Endothelial cell of umbilical vein (primary cell): ENCODE measurements around the gene CC2D2B. TPM values are rescaled to one million over a fixed set of nuclear protein-coding genes. Genes with fewer than 3 reads are reported as not detected.

Experiments
- BruUV-seq: library from RNA; stranded (reverse); fragments of 400-500 nt; replicated peaks from 2 replicates; lab custom pipeline; 2021; lab: Mats Ljungman, UMichigan
- CTCF ChIA-PET: fragments of 300-600, 350-600 bp; sonication (Branson Sonifier 250); formaldehyde crosslinking; loops from one replicate; lab custom pipeline; 2021; ENCODE audit warnings: antibody characterized with exemption, inconsistent platforms; lab: Charles Lee
- POLR2A ChIA-PET: fragments of 300-600, 350-600 bp; sonication (Branson Sonifier 250); formaldehyde crosslinking; loops from one replicate; lab custom pipeline; 2021; ENCODE audit warnings: antibody characterized with exemption, inconsistent platforms; lab: Charles Lee
- DNase-seq: peaks from one replicate; pipeline ENCODE4 v3.0.0-alpha.2; 2011; ENCODE audit warnings: low read depth, low spot score
- FAIRE-seq: peaks from 2 replicates; lab custom pipeline; 2011; peaks lifted over from hg19 to GRCh38; lab: Jason Lieb, UNC
- H2AFZ ChIP-seq: 2 replicates; pipeline ENCODE4 v1.6.0; 2012; ENCODE audit warnings: low read depth, low read length, control low read depth, inconsistent platforms
- H3K27ac ChIP-seq: 2 replicates; pipeline ENCODE4 v1.5.1; 2011; ENCODE audit warnings: low read depth, mild to moderate bottlenecking, control low read depth, low read length, moderate library complexity; ENCODE audit not compliant: insufficient read depth
- H3K27me3 ChIP-seq, 2 experiments: 2 replicates each; pipeline versions ENCODE4 v1.6.0 to v1.6.1; 2011; ENCODE audit warnings: low read length in 2 of 2, mixed read lengths in 1 of 2; ENCODE audit not compliant: control insufficient read depth in 2 of 2, insufficient read depth in 2 of 2
- H3K36me3 ChIP-seq, 2 experiments: 2 replicates in 1 of 2; 3 replicates in 1 of 2; pipeline ENCODE4 v1.5.1; 2011; ENCODE audit warnings: low read length in 2 of 2, mild to moderate bottlenecking in 1 of 2, moderate library complexity in 1 of 2; ENCODE audit not compliant: control insufficient read depth in 2 of 2, insufficient read depth in 2 of 2; ENCODE audit errors: extremely low read depth in 1 of 2
- H3K4me1 ChIP-seq: 3 replicates; pipeline ENCODE4 v1.5.1; 2011; ENCODE audit warnings: mild to moderate bottlenecking, low read length; ENCODE audit not compliant: control insufficient read depth, insufficient read depth; ENCODE audit errors: extremely low read depth
- H3K4me2 ChIP-seq: 2 replicates; pipeline ENCODE4 v1.6.1; 2011; ENCODE audit warnings: low read length, control low read depth, mixed read lengths; ENCODE audit not compliant: insufficient read depth
- H3K4me3 ChIP-seq, 3 experiments: fragments of 200-600 bp in 1 of 3; sonication (generic), shearing (Covaris generic) in 1 of 3; replicated peaks in 1 of 3; 2 replicates each; pipeline ENCODE4 v1.5.1; 2011 to 2016; ENCODE audit warnings: control low read depth in 3 of 3, low read length in 3 of 3, mild to moderate bottlenecking in 2 of 3, inconsistent platforms in 1 of 3, low read depth in 1 of 3, moderate library complexity in 1 of 3; ENCODE audit not compliant: insufficient read depth in 1 of 3
- H3K79me2 ChIP-seq: 2 replicates; pipeline ENCODE4 v1.6.0; 2012; ENCODE audit warnings: low read length, inconsistent platforms; ENCODE audit not compliant: control insufficient read depth, insufficient read depth
- H3K9ac ChIP-seq: replicated peaks from 2 replicates; pipeline ENCODE3; 2011; ENCODE audit warnings: low read length, control low read depth; ENCODE audit not compliant: insufficient read depth; ENCODE audit errors: extremely low read depth
- H3K9me1 ChIP-seq: replicated peaks from 3 replicates; pipeline ENCODE4 v1.6.0; 2011; ENCODE audit warnings: mild to moderate bottlenecking, low read length; ENCODE audit not compliant: control insufficient read depth, insufficient read depth; ENCODE audit errors: extremely low read depth
- H3K9me3 ChIP-seq: replicated peaks from 2 replicates; pipeline ENCODE4 v1.5.1; 2012; ENCODE audit warnings: low read length, inconsistent platforms; ENCODE audit not compliant: control insufficient read depth, insufficient read depth
- H4K20me1 ChIP-seq: replicated peaks from 2 replicates; pipeline ENCODE3; 2011; ENCODE audit warnings: mild to moderate bottlenecking, low read length; ENCODE audit not compliant: control insufficient read depth, insufficient read depth; ENCODE audit errors: extremely low read depth
- CTCF ChIP-seq, 2 donors: IDR thresholded peaks; 1 replicate in 1 of 2; 2 replicates in 1 of 2; pipeline ENCODE4 v1.5.1; 2011; ENCODE audit warnings: low read length in 2 of 2, mild to moderate bottlenecking in 2 of 2, moderate library complexity in 2 of 2, control low read depth in 1 of 2, inconsistent platforms in 1 of 2, low read depth in 1 of 2; ENCODE audit not compliant: insufficient read depth in 1 of 2; ENCODE audit errors: extremely low read depth in 1 of 2
- EZH2 ChIP-seq: IDR thresholded peaks from 2 replicates; pipeline ENCODE4 v1.6.1; 2012; ENCODE audit warnings: borderline replicate concordance, low read depth, mild to moderate bottlenecking, moderate library complexity, low read length, inconsistent platforms; ENCODE audit not compliant: severe bottlenecking
- FOS ChIP-seq: IDR thresholded peaks from 2 replicates; pipeline ENCODE4 v1.6.1; 2011; ENCODE audit warnings: mild to moderate bottlenecking, low read length, moderate library complexity, borderline replicate concordance; ENCODE audit not compliant: insufficient read depth
- GATA2 ChIP-seq: IDR thresholded peaks from 2 replicates; pipeline ENCODE4 v1.7.0; 2011; ENCODE audit warnings: low read depth, mild to moderate bottlenecking, moderate library complexity, mixed read lengths, low read length; ENCODE audit not compliant: insufficient read length, insufficient read depth
- JUN ChIP-seq: IDR thresholded peaks from 2 replicates; pipeline ENCODE4 v1.6.1; 2011; ENCODE audit warnings: borderline replicate concordance, low read depth; ENCODE audit not compliant: insufficient read length, insufficient read depth
- MYC ChIP-seq: IDR thresholded peaks from one replicate; pipeline ENCODE4 v1.6.1; 2011; ENCODE audit warnings: mild to moderate bottlenecking, low read depth, low read length
- POLR2A ChIP-seq: IDR thresholded peaks from 2 replicates; pipeline ENCODE4 v1.6.1; 2012; ENCODE audit warnings: low read depth, mild to moderate bottlenecking, control low read depth, low read length
- POLR2AphosphoS5 ChIP-seq: IDR thresholded peaks from 2 replicates; pipeline ENCODE4 v1.6.1; 2012; ENCODE audit warnings: low read depth, mild to moderate bottlenecking, control low read depth, low read length, moderate library complexity; ENCODE audit not compliant: insufficient read depth
- dilution Hi-C: fragments of 300-500 bp; cut with MboI; formaldehyde crosslinking; loops from one replicate; pipeline ENCODE4 v1.15.0; 2019; ENCODE audit warnings: low sequenced_read_pairs; ENCODE audit not compliant: extremely low pct_ligation_motif_present
- intact Hi-C: fragments of 100-400 bp; cut with micrococcal nuclease; formaldehyde crosslinking; loops from one replicate; pipeline ENCODE4 v1.10.0; 2022
- polyA plus RNA-seq, 4 experiments: library from polyadenylated mRNA; depleted of rRNA in 3 of 4; stranded (reverse) in 3 of 4; unstranded in 1 of 4; fragments of >200 nt; gene quantifications; 2 replicates each; pipeline versions ENCODE4 v1.2.1 to v1.2.3, GENCODE V29; 2011 to 2012; ENCODE audit warnings: missing spikeins in 1 of 4
- total RNA-seq: library from RNA; stranded (reverse); gene quantifications from 2 replicates; pipeline ENCODE4 v1.2.3, GENCODE V29; 2021
- TF ChIP-seq, protein P1 (sequence below): IDR thresholded peaks from 2 replicates; pipeline ENCODE4 v1.6.1; 2011; ENCODE audit not compliant: insufficient read depth, insufficient read length

CC2D2B gene
- total and polyA plus RNA-seq, 2 donors (not counting 3 experiments of a cell fraction or from before 2014, with no cell fraction given): 0.21 to 1.2 TPM

DNA sequence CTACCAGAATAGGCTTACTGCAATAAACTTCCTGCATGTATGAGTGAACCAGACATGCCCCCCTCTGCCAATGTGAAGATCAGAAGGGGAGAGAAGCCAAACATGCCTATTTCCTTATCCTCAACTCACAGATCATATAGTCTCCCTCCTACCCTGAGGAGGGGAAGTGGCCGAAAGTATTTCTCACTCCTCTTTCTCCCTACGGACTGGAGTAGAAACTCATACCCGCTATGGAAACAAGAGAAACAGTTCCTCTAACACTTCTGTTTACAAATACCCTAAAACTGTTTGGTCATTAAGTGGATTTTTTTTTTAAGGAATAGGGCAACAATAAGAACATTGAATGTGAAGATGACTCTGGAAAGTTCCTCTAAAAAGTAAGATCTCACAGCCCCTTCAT is 167.0 kb downstream of the CC2D2B start:
- H3K9me1 ChIP-seq: no peaks in the 10 kb centered on the region

More for the DNA sequence above, 167.0 kb downstream of the CC2D2B start:
- Histone ChIP-seq H3K36me3 (no peaks in the 10 kb centered on the region), H4K20me1 (no peaks in the 10 kb centered on the region), H2AFZ (no peak overlapping the region), H3K4me3 (no peak overlapping the region), H3K4me2 (no peak overlapping the region), H3K4me1 (peaks cover 27% of the 10 kb centered on the region), H3K9ac (no peak overlapping the region), H3K9me3 (no peaks in the 10 kb centered on the region), H3K79me2 (no peaks in the 10 kb centered on the region), H3K27me3 (no peaks in the 10 kb centered on the region), H3K27ac (no peak overlapping the region)
- intact Hi-C loops: no loop called here
- no peak for FAIRE-seq
- CTCF ChIA-PET: interaction anchor here (1.1 kb wide), 1 partner anchor 21 kb away, joined by 3 read pairs; no protein-coding TSS in a partner anchor
- TF ChIP-seq FOS: no peak
- TF ChIP-seq EZH2: no peak
- TF ChIP-seq CTCF (IDR thresholded peaks at IDR 0.05; ENCODE audit: extremely low read depth in 1 of 2, insufficient read depth in 1 of 2, low read depth in 1 of 2, low read length in 2 of 2): no peak
- TF ChIP-seq, protein P1, sequence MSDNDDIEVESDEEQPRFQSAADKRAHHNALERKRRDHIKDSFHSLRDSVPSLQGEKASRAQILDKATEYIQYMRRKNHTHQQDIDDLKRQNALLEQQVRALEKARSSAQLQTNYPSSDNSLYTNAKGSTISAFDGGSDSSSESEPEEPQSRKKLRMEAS: no peak
- TF ChIP-seq MYC: no peak
- no peak for TF ChIP-seq POLR2A
- TF ChIP-seq JUN: no peak
- TF ChIP-seq GATA2: no peak
- no peak for TF ChIP-seq POLR2AphosphoS5
- BruUV-seq: no TSS peak
- POLR2A ChIA-PET: no interaction called here
- dilution Hi-C loops: no loop called here
- no peak for DNase-seq
